Bronchial epithelial cell (primary cell): ENCODE measurements around the gene PATZ1. TPM values are rescaled to one million over a fixed set of nuclear protein-coding genes. Genes with fewer than 3 reads are reported as not detected.

Source experiments
- DNase-seq: peaks from one replicate; pipeline ENCODE4 v3.0.0-alpha.2; 2010; ENCODE audit warnings: low read depth
- FAIRE-seq: peaks from 2 replicates; lab custom pipeline; 2011; peaks lifted over from hg19 to GRCh38; lab: Jason Lieb, UNC
- H3K27me3 ChIP-seq: 2 replicates; pipeline ENCODE4 v1.5.1; 2011; ENCODE audit warnings: low read length; ENCODE audit not compliant: control insufficient read depth, insufficient read depth
- H3K36me3 ChIP-seq: 2 replicates; pipeline ENCODE4 v1.5.1; 2011; ENCODE audit warnings: low read length; ENCODE audit not compliant: control insufficient read depth, insufficient read depth
- H3K4me3 ChIP-seq: 2 replicates; pipeline ENCODE4 v1.5.1; 2011; ENCODE audit warnings: mild to moderate bottlenecking, low read depth, low read length, control low read depth
- CTCF ChIP-seq: IDR thresholded peaks from 2 replicates; pipeline ENCODE4 v1.5.1; 2011; ENCODE audit warnings: mild to moderate bottlenecking, moderate library complexity, low read length, control low read depth, inconsistent platforms; ENCODE audit not compliant: insufficient read depth, severe bottlenecking
- total RNA-seq: library from RNA; depleted of rRNA; stranded (reverse); fragments of >200 nt; gene quantifications from 2 replicates; pipeline ENCODE4 v1.2.1, GENCODE V29; 2014

Gene PATZ1
- total RNA-seq, 1 donor from 2014 or later: 5.3 TPM

GRCh38 chr22:31367426-31367825 is 21.3 kb upstream of the PATZ1 start:
- Histone ChIP-seq H3K4me3 (no peak overlapping the region), H3K27me3 (no peaks in the 10 kb centered on the region), H3K36me3 (no peaks in the 10 kb centered on the region)
- DNase-seq: no peak
- no peak for FAIRE-seq
- no peak for TF ChIP-seq CTCF

- no peak for TF ChIP-seq CTCF
- Histone ChIP-seq H3K36me3 (no peaks in the 10 kb centered on the region), H3K27me3 (no peaks in the 10 kb centered on the region), H3K4me3 (no peak overlapping the region)
- FAIRE-seq: no peak
- DNase-seq: no peak
Measured at GRCh38 chr22:31363885-31364465, 17.8 kb upstream of the PATZ1 start.

GRCh38 chr22:31361743-31362142 is 15.6 kb upstream of the PATZ1 start:
- no peaks in the 10 kb centered on the region for H3K36me3 ChIP-seq
- TF ChIP-seq CTCF: no peak
- DNase-seq: no peak
- no peak overlapping the region for H3K4me3 ChIP-seq
- FAIRE-seq: no peak
- no peaks in the 10 kb centered on the region for H3K27me3 ChIP-seq

GRCh38 chr22:31360029-31360428 is 13.9 kb upstream of the PATZ1 start:
- TF ChIP-seq CTCF: no peak
- no peak overlapping the region for H3K4me3 ChIP-seq
- no peak for DNase-seq
- FAIRE-seq: no peak
- H3K27me3 ChIP-seq: no peaks in the 10 kb centered on the region
- H3K36me3 ChIP-seq: no peaks in the 10 kb centered on the region

- Histone ChIP-seq H3K36me3 (no peaks in the 10 kb centered on the region), H3K4me3 (no peak overlapping the region), H3K27me3 (no peaks in the 10 kb centered on the region)
- no peak for DNase-seq
- FAIRE-seq: no peak
- TF ChIP-seq CTCF: no peak
Measured at GRCh38 chr22:31354515-31354914, 8.4 kb upstream of the PATZ1 start.

GRCh38 chr22:31350410-31350863 is 4.3 kb upstream of the PATZ1 start:
- Histone ChIP-seq H3K27me3 (no peaks in the 10 kb centered on the region), H3K4me3 (no peak overlapping the region), H3K36me3 (no peaks in the 10 kb centered on the region)
- FAIRE-seq: no peak
- no peak for TF ChIP-seq CTCF
- no peak for DNase-seq
